ENCODE data around the gene RAB10. TPM values are rescaled to one million over a fixed set of nuclear protein-coding genes. Genes with fewer than 3 reads are reported as not detected.
"Not testable (repeated sequence)": the region's sequence is repeated elsewhere in the genome, so short reads cannot be mapped to it uniquely, and the experiment has no call there.

Gene RAB10
- total RNA-seq, 2 experiments from 2014 or later = 116 to 117 TPM

- Mint-ChIP-seq H3K4me1 (no peaks in the 10 kb centered on the region), H3K27ac (no peak overlapping the region), H3K27me3 (peaks cover 29% of the 10 kb centered on the region), H3K9me3 (no peaks in the 10 kb centered on the region), H3K36me3 (ENCODE audit: low read depth) (no peaks in the 10 kb centered on the region), H3K4me3 (no peak overlapping the region)
- ChIA-PET CTCF (interaction anchor here (0.8 kb wide), 1 partner anchor 65 kb away, joined by 3 read pairs; no protein-coding TSS in a partner anchor), POLR2A (no interaction called here)
- DNase-seq = no peak
Observed at GRCh38 chr2:26150243-26150642, 116.4 kb downstream of the RAB10 start.

- peaks cover 13% of the 10 kb centered on the region for H3K27me3 Mint-ChIP-seq
Observed at GRCh38 chr2:26157580-26157979, 123.7 kb downstream of the RAB10 start.

GRCh38 chr2:26161926-26162325 is 128.0 kb downstream of the RAB10 start:
- Mint-ChIP-seq H3K27me3 (peaks cover 4% of the 10 kb centered on the region), H3K36me3 (ENCODE audit: low read depth) (no peaks in the 10 kb centered on the region), H3K27ac (no peak overlapping the region), H3K4me1 (no peaks in the 10 kb centered on the region), H3K9me3 (no peaks in the 10 kb centered on the region), H3K4me3 (no peak overlapping the region)
- CTCF ChIA-PET = no interaction called here
- POLR2A ChIA-PET = no interaction called here
- DNase-seq = peak; percentile 5

More at GRCh38 chr2:26157580-26157979, 123.7 kb downstream of the RAB10 start:
- CTCF ChIA-PET = no interaction called here
- no peak for DNase-seq
- no peaks in the 10 kb centered on the region for H3K36me3 Mint-ChIP-seq (ENCODE audit: low read depth)
- POLR2A ChIA-PET = no interaction called here
- H3K4me1 Mint-ChIP-seq = no peaks in the 10 kb centered on the region
- H3K9me3 Mint-ChIP-seq = no peaks in the 10 kb centered on the region
- no peak overlapping the region for H3K27ac Mint-ChIP-seq
- no peak overlapping the region for H3K4me3 Mint-ChIP-seq

- no peaks in the 10 kb centered on the region for H3K36me3 Mint-ChIP-seq (ENCODE audit: low read depth)
- no peaks in the 10 kb centered on the region for H3K9me3 Mint-ChIP-seq
- no peaks in the 10 kb centered on the region for H3K4me1 Mint-ChIP-seq
- ChIA-PET POLR2A (no interaction called here), CTCF (no interaction called here)
- DNase-seq = no peak
- H3K27me3 Mint-ChIP-seq = peaks cover 5% of the 10 kb centered on the region
- no peak overlapping the region for H3K4me3 Mint-ChIP-seq
- no peak overlapping the region for H3K27ac Mint-ChIP-seq
Observed at GRCh38 chr2:26162963-26163362, 129.1 kb downstream of the RAB10 start.

- peaks cover 6% of the 10 kb centered on the region for H3K27me3 Mint-ChIP-seq
- no peak overlapping the region for H3K4me3 Mint-ChIP-seq
- CTCF ChIA-PET = no interaction called here
- no peaks in the 10 kb centered on the region for H3K9me3 Mint-ChIP-seq
- H3K4me1 Mint-ChIP-seq = no peaks in the 10 kb centered on the region
- H3K36me3 Mint-ChIP-seq (ENCODE audit: low read depth) = no peaks in the 10 kb centered on the region
- POLR2A ChIA-PET = no interaction called here
- DNase-seq = no peak
- H3K27ac Mint-ChIP-seq = no peak overlapping the region
Observed at GRCh38 chr2:26164231-26164630, 130.3 kb downstream of the RAB10 start.

GRCh38 chr2:26164641-26165211 is 130.8 kb downstream of the RAB10 start:
- H3K27me3 Mint-ChIP-seq = peaks cover 11% of the 10 kb centered on the region
- ChIA-PET POLR2A (no interaction called here), CTCF (interaction anchor here (0.7 kb wide), 1 partner anchor 174 kb away, joined by 3 read pairs; no protein-coding TSS in a partner anchor)
- no peak overlapping the region for H3K27ac Mint-ChIP-seq
- H3K4me1 Mint-ChIP-seq = no peaks in the 10 kb centered on the region
- no peaks in the 10 kb centered on the region for H3K36me3 Mint-ChIP-seq (ENCODE audit: low read depth)
- H3K4me3 Mint-ChIP-seq = no peak overlapping the region
- DNase-seq = no peak
- no peaks in the 10 kb centered on the region for H3K9me3 Mint-ChIP-seq

GRCh38 chr2:26165403-26165802 is 131.5 kb downstream of the RAB10 start:
- H3K4me1 Mint-ChIP-seq = no peaks in the 10 kb centered on the region
- peaks cover 14% of the 10 kb centered on the region for H3K27me3 Mint-ChIP-seq
- H3K27ac Mint-ChIP-seq = no peak overlapping the region
- H3K9me3 Mint-ChIP-seq = no peaks in the 10 kb centered on the region
- H3K4me3 Mint-ChIP-seq = no peak overlapping the region
- CTCF ChIA-PET = interaction anchor here (0.7 kb wide), 1 partner anchor 175 kb away, joined by 3 read pairs; no protein-coding TSS in a partner anchor
- no peaks in the 10 kb centered on the region for H3K36me3 Mint-ChIP-seq (ENCODE audit: low read depth)
- no peak for DNase-seq
- POLR2A ChIA-PET = no interaction called here

- H3K27me3 Mint-ChIP-seq = peaks cover 22% of the 10 kb centered on the region
- ChIA-PET CTCF (interaction anchor here (0.7 to 2.5 kb wide), 3 partner anchors 18 to 331 kb away, joined by 3 to 9 read pairs (median 4); partner anchors contain the start of gene ASXL2), POLR2A (interaction anchor here (1.3 kb wide), 1 partner anchor 18 kb away, joined by 3 read pairs; no protein-coding TSS in a partner anchor)
- not testable (repeated sequence) for H3K4me3 Mint-ChIP-seq; H3K4me1 Mint-ChIP-seq; H3K9me3 Mint-ChIP-seq; H3K27ac Mint-ChIP-seq; H3K36me3 Mint-ChIP-seq (ENCODE audit: low read depth); DNase-seq
Observed at GRCh38 chr2:26166541-26166940, 132.7 kb downstream of the RAB10 start.

- Mint-ChIP-seq H3K4me1 (peaks cover 10% of the 10 kb centered on the region), H3K4me3 (no peak overlapping the region), H3K27ac (no peak overlapping the region), H3K36me3 (ENCODE audit: low read depth) (peaks cover 3% of the 10 kb centered on the region), H3K9me3 (no peaks in the 10 kb centered on the region), H3K27me3 (peaks cover 31% of the 10 kb centered on the region)
- CTCF ChIA-PET = interaction anchor here (1.3 to 2.5 kb wide), 2 partner anchors 15 to 29 kb away, joined by 3 to 9 read pairs; no protein-coding TSS in a partner anchor
- DNase-seq = no peak
- POLR2A ChIA-PET = no interaction called here
Observed at GRCh38 chr2:26168785-26169184, 134.9 kb downstream of the RAB10 start.

- peaks cover 3% of the 10 kb centered on the region for H3K36me3 Mint-ChIP-seq (ENCODE audit: low read depth)
- H3K27me3 Mint-ChIP-seq = peaks cover 32% of the 10 kb centered on the region
- H3K4me3 Mint-ChIP-seq = no peak overlapping the region
- no peaks in the 10 kb centered on the region for H3K9me3 Mint-ChIP-seq
- POLR2A ChIA-PET = interaction anchor here (1.4 kb wide), 1 partner anchor 16 kb away, joined by 4 read pairs; no protein-coding TSS in a partner anchor
- DNase-seq = no peak
- H3K4me1 Mint-ChIP-seq = peaks cover 10% of the 10 kb centered on the region
- CTCF ChIA-PET = interaction anchor here (1.3 to 2.5 kb wide), 2 partner anchors 15 to 29 kb away, joined by 3 to 9 read pairs; no protein-coding TSS in a partner anchor
- H3K27ac Mint-ChIP-seq = no peak overlapping the region
Observed at GRCh38 chr2:26169226-26169625, 135.3 kb downstream of the RAB10 start.

- no peak for DNase-seq
- Mint-ChIP-seq H3K4me3 (no peak overlapping the region), H3K27me3 (peaks cover 37% of the 10 kb centered on the region), H3K27ac (no peak overlapping the region), H3K4me1 (peaks cover 14% of the 10 kb centered on the region), H3K36me3 (ENCODE audit: low read depth) (peaks cover 3% of the 10 kb centered on the region), H3K9me3 (no peaks in the 10 kb centered on the region)
- CTCF ChIA-PET = interaction anchor here (1.2 to 1.3 kb wide), 2 partner anchors 15 to 28 kb away, joined by 3 read pairs; no protein-coding TSS in a partner anchor
- POLR2A ChIA-PET = interaction anchor here (1.4 kb wide), 1 partner anchor 15 kb away, joined by 4 read pairs; no protein-coding TSS in a partner anchor
Observed at GRCh38 chr2:26169681-26170414, 136.0 kb downstream of the RAB10 start.

- ChIA-PET POLR2A (interaction anchor here (1.0 to 1.4 kb wide), 2 partner anchors 10 to 14 kb away, joined by 3 to 4 read pairs; no protein-coding TSS in a partner anchor), CTCF (interaction anchor here (1.2 kb wide), 1 partner anchor 14 kb away, joined by 3 read pairs; no protein-coding TSS in a partner anchor)
- Mint-ChIP-seq H3K27me3 (peaks cover 40% of the 10 kb centered on the region), H3K4me3 (no peak overlapping the region), H3K9me3 (no peaks in the 10 kb centered on the region), H3K27ac (no peak overlapping the region), H3K4me1 (peaks cover 14% of the 10 kb centered on the region), H3K36me3 (ENCODE audit: low read depth) (peaks cover 3% of the 10 kb centered on the region)
- no peak for DNase-seq
Observed at GRCh38 chr2:26170795-26171194, 136.9 kb downstream of the RAB10 start.

- ChIA-PET CTCF (interaction anchor here (0.7 to 0.8 kb wide), 2 partner anchors 12 to 45 kb away, joined by 3 to 4 read pairs; no protein-coding TSS in a partner anchor), POLR2A (no interaction called here)
- Mint-ChIP-seq H3K27me3 (peaks cover 44% of the 10 kb centered on the region), H3K9me3 (no peaks in the 10 kb centered on the region), H3K36me3 (ENCODE audit: low read depth) (peaks cover 3% of the 10 kb centered on the region), H3K27ac (no peak overlapping the region), H3K4me1 (peaks cover 14% of the 10 kb centered on the region), H3K4me3 (peak overlapping the region; percentile 62)
- DNase-seq = no peak
Observed at GRCh38 chr2:26172189-26172870, 138.4 kb downstream of the RAB10 start.

Measured in activated CD4-positive, alpha-beta memory T cell treated with anti-CD3 and anti-CD28 coated beads, Interleukin-2, amount 10 ng/mL, durations not matched to agents 7 days and 5 days (primary cell).